Heart left ventricle (tissue), 16 donors: ENCODE measurements around the gene MYO1E. TPM values are rescaled to one million over a fixed set of nuclear protein-coding genes. Genes with fewer than 3 reads are reported as not detected.

Experiments used
- ATAC-seq, 4 donors: fragments of 200-7000 bp; cut with Tn5 transposase; one replicate each; pipeline ENCODE4 v1.9.1; 2020 to 2022; ENCODE audit warnings: moderate library complexity in 4 of 4, mild to moderate bottlenecking in 3 of 4, moderate number of reproducible peaks in 1 of 4
- DNase-seq, 5 donors: peaks; one replicate each; pipeline ENCODE4 v3.0.0-alpha.2; 2020
- H3K27ac ChIP-seq, 12 donors: fragments of 200-600 bp; sonication (generic) in 4 of 12; one replicate each; pipeline versions ENCODE4 v1.5.0 to v1.8.0; 2016 to 2022; ENCODE audit warnings: mild to moderate bottlenecking in 2 of 12
- H3K27me3 ChIP-seq, 9 donors: fragments of 200-600 bp; sonication (generic) in 2 of 9; one replicate each; pipeline versions ENCODE4 v1.5.1 to v1.8.0; 2016 to 2022; ENCODE audit warnings: mild to moderate bottlenecking in 3 of 9
- H3K36me3 ChIP-seq, 9 donors: fragments of 200-600 bp; sonication (generic) in 2 of 9; one replicate each; pipeline versions ENCODE4 v1.5.0 to v1.8.0; 2018 to 2022; ENCODE audit warnings: mild to moderate bottlenecking in 2 of 9
- H3K4me1 ChIP-seq, 12 donors: fragments of 200-600 bp; sonication (generic) in 4 of 12; one replicate each; pipeline versions ENCODE4 v1.5.0 to v1.8.0; 2016 to 2022; ENCODE audit warnings: mild to moderate bottlenecking in 3 of 12
- H3K4me3 ChIP-seq, 12 donors: fragments of 200-600 bp; sonication (generic) in 4 of 12; one replicate each; pipeline versions ENCODE4 v1.5.0 to v1.8.0; 2017 to 2022; ENCODE audit warnings: mild to moderate bottlenecking in 9 of 12, moderate library complexity in 4 of 12
- H3K9me3 ChIP-seq, 12 donors: fragments of 200-600 bp; sonication (generic) in 4 of 12; one replicate each; pipeline versions ENCODE4 v1.5.0 to v1.8.0; 2016 to 2022; ENCODE audit warnings: mild to moderate bottlenecking in 1 of 12
- POLR2A ChIP-seq, 2 donors: fragments of 450-650 bp; IDR thresholded peaks; one replicate each; pipeline ENCODE4 v1.6.1; 2017; ENCODE audit warnings: antibody characterized with exemption in 2 of 2, mild to moderate bottlenecking in 2 of 2, moderate library complexity in 2 of 2
- WGBS, 4 donors: extraction: QIAGEN DNeasy Blood & Tissue Kit in 2 of 4; methylation state at CpG; one replicate each; pipeline versions ENCODE4 v1.1.5 to v1.1.7; 2013 to 2018; 5-methylcytosine and 5-hydroxymethylcytosine counted together
- intact Hi-C, 10 donors: fragments of 100-400 bp; cut with DNase I; formaldehyde crosslinking; loops; one replicate each; pipeline versions ENCODE4 v1.11.1 to v1.14.2; 2022
- polyA plus RNA-seq, 2 donors: library from polyadenylated mRNA; stranded (reverse); fragments of 200-250 nt; gene quantifications; one replicate each; pipeline ENCODE4 v1.2.3, GENCODE V29; 2013
- total RNA-seq, 9 donors: library from RNA; depleted of rRNA in 2 of 9; stranded (reverse); fragments of >200 nt in 2 of 9; fragmentation: NEBNext Ultra II Directional in 3 of 9; extraction: Animal tissue kit (Norgen Biotek cat#: 25700) in 3 of 9; gene quantifications; one replicate each; pipeline versions ENCODE4 v1.1.0 to v1.2.4, GENCODE V29; 2016 to 2023
- TF ChIP-seq, protein P1 (sequence below), 12 donors: fragments of 200-600 bp; sonication (generic) in 4 of 12; IDR thresholded peaks; one replicate each; pipeline versions ENCODE4 v1.5.0 to v1.8.0; 2018 to 2022; ENCODE audit warnings: antibody characterized with exemption in 12 of 12, mild to moderate bottlenecking in 5 of 12
- donor health status: ischemic (EF 13 %, LVEDD 7.1; RV severe dilation, severe dysfunction).
- donor health status: healthy with polysubstance abuse.
- donor health status: DM: no; HTN: yes; CAD: no.
- donor health status: DM: no; HTN: no; CAD: no.
- donor health status: ischemic (EF 25% LVEDD 6.9; RV normal size, moderate dysfunction).
- donor health status: ischemic (EF 25% LVEDD 5.7; RV mildly dilated, moderate dysfunction).
- donor health status: healthy.
- donor health status: DM: yes; HTN: yes; CAD: no.
- donor health status: ischemic (EF 35%, LVEDD 5.7; RV mildly dilated, moderate dysfunction).
- donor health status: nonischemic (EF 11% LVEDD 7.7; RV severe dilation, severe dysfunction).
- donor health status: DM: yes; HTN: yes; CAD: no.
- donor health status: PGD.
- donor health status: ischemic (EF 29% LVEDD 5.4; RV normal size, mild dysfunction).
- donor health status: nonischemic (EF 23%, LVEDD 6.1; RV moderate dilation, normal function).

Gene MYO1E
- total and polyA plus RNA-seq, 11 donors, result 8.5 to 98.6 (median 25.2) TPM

DNA sequence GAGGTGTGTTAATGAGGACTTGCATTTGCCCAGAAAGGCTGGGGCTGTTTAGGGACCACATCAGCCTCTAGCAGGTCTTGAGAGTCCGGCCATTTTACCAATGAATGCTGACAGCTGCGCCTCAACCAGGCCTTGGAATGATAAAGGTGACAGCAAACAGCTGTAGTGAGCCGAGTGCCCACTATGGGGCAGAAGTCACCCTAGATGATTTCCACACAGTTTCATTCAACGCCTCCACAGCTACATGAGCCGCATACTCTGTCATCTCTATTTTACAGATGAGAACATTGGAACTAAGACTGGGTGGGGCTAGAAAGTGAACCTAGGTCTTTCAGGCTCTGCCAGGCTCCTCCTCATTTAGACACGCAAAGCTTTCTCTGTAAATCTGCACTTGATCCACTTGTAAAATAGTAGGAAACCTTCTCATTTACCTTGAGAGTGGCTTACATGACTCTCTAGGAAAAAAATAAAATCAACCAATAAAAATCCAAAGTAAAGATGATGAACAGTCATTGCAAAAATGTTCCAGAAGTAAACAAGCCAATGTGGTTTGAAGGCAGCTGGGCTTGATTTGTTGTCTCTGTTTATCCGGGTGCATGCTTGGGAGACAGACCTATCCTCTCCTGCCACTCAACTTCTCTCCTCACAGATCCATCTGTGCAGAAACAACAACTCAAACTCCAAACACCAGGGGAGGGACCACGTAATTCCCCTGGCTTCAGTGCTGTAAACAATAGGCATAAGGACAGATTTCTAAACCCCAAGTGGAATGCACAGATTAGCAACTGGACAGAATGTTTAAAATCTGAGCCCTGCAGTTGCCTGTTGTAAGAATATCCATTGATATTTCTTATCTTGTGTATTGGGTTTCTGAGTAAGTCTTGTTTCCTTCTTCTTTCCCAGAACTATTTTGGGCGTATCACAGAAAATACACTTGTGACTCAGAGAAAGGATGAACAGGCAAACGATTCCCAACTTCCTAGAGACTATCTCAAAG lies 197.5 kb downstream of the MYO1E start:
- intact Hi-C loops, result loop anchor here in 8 of 10 donors (1.0 to 10.0 kb wide), 6 partner anchors 197 to 320 kb away; partner anchors contain the start of gene MYO1E (in 1 of the 8)
- Histone ChIP-seq H3K4me1 (peaks cover 0 to 57% (median 8%) of the 10 kb centered on the region in 12 donors), H3K27me3 (no peaks in the 10 kb centered on the region), H3K27ac (peak overlapping the region in 4 of 12 donors; percentile 27 to 89 (median 42)), H3K9me3 (no peaks in the 10 kb centered on the region), H3K36me3 (peaks cover 0 to 59% (median 42%) of the 10 kb centered on the region in 9 donors), H3K4me3 (no peak overlapping the region)
- WGBS, 4 donors, result 49 to 51% (median 50%) methylated on average over 10 of the region's 10 CpGs
- ATAC-seq (peak; percentile 78 to 89 (median 85)), DNase-seq (peak in 3 of 5 donors; percentile 30 to 61 (median 33))
- no peak for TF ChIP-seq POLR2A (IDR thresholded peaks at IDR 0.05)
- TF ChIP-seq, protein P1, sequence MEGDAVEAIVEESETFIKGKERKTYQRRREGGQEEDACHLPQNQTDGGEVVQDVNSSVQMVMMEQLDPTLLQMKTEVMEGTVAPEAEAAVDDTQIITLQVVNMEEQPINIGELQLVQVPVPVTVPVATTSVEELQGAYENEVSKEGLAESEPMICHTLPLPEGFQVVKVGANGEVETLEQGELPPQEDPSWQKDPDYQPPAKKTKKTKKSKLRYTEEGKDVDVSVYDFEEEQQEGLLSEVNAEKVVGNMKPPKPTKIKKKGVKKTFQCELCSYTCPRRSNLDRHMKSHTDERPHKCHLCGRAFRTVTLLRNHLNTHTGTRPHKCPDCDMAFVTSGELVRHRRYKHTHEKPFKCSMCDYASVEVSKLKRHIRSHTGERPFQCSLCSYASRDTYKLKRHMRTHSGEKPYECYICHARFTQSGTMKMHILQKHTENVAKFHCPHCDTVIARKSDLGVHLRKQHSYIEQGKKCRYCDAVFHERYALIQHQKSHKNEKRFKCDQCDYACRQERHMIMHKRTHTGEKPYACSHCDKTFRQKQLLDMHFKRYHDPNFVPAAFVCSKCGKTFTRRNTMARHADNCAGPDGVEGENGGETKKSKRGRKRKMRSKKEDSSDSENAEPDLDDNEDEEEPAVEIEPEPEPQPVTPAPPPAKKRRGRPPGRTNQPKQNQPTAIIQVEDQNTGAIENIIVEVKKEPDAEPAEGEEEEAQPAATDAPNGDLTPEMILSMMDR (IDR thresholded peaks at IDR 0.05), result peak; percentile 40 to 68 (median 55)

DNA sequence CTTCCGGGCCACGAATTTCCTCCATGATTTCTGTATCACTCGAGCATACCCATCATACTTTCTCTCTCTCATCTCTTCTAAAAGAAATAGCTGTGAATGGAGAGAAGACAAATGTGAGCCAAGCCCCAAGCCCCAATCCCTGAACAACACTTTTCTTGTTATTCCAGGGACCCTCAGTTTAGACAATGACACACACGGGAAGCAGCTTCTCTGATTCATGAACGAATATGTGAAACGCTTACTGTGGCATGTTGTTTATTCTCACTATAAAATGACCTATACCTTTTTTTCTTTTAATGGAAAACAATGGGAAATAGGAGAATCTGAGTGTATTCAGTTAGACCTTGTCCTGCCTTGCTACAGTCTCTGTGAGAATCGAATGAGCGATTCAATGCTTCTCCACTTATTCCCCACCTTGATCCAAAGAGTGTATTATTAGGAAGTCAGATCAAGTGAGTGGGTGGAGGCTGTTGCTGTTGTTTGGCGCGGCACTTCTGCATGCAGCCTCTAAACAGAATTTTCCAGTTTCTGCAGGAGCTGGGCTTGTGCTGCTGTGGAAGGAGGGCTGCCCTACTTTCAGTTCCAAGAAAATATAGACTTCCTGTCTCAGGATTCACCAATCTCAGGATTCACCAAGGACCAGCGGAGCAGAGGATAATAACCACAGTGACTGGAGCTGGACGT lies 198.4 kb downstream of the MYO1E start:
- H3K9me3 ChIP-seq, result no peaks in the 10 kb centered on the region
- TF ChIP-seq, protein P1 (IDR thresholded peaks at IDR 0.05), result no peak
- TF ChIP-seq POLR2A (IDR thresholded peaks at IDR 0.05), result no peak
- H3K4me1 ChIP-seq, result peaks cover 0 to 62% (median 8%) of the 10 kb centered on the region in 12 donors
- H3K4me3 ChIP-seq, result no peak overlapping the region
- 81 to 92% (median 87%) methylated on average over 12 of the region's 12 CpGs for WGBS, 4 donors
- peak overlapping the region in 3 of 12 donors; percentile 27 to 89 (median 41) for H3K27ac ChIP-seq
- intact Hi-C loops, result loop anchor here in 7 of 10 donors (2.0 to 10.0 kb wide), 4 partner anchors 241 to 321 kb away; no protein-coding TSS in a partner anchor
- H3K27me3 ChIP-seq, result no peaks in the 10 kb centered on the region
- H3K36me3 ChIP-seq, result peaks cover 0 to 56% (median 42%) of the 10 kb centered on the region in 9 donors
- peak in 3 of 4 donors; percentile 14 to 28 (median 19) for ATAC-seq
- no peak for DNase-seq

DNA sequence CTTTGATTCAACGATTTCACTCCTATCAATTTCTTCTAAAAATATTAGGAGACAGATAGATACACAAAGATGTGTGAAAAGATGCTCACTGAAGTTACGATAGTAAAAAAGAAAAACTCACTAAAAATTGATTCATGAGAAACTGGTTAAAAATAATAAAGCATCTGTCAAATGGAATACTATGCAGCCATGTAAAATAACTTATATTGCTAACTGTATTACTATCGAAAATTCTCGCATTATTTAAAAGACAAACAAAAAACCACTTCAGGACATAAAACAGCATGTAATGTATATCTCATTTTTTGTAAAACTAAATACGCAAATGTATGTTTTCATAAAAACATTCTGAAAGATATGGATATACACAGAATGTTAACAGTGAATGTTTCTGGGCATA lies 199.5 kb downstream of the MYO1E start:
- no peak overlapping the region for H3K4me3 ChIP-seq
- intact Hi-C loops, result loop anchor here in 4 of 10 donors (5.0 to 10.0 kb wide), 3 partner anchors 242 to 322 kb away; no protein-coding TSS in a partner anchor
- ATAC-seq (no peak), DNase-seq (no peak)
- H3K36me3 ChIP-seq, result peaks cover 0 to 47% (median 35%) of the 10 kb centered on the region in 9 donors
- peaks cover 0 to 63% (median 8%) of the 10 kb centered on the region in 12 donors for H3K4me1 ChIP-seq
- H3K27ac ChIP-seq, result no peak overlapping the region
- TF ChIP-seq, protein P1 (IDR thresholded peaks at IDR 0.05), result no peak
- no peak for TF ChIP-seq POLR2A (IDR thresholded peaks at IDR 0.05)
- no peaks in the 10 kb centered on the region for H3K9me3 ChIP-seq
- 97 to 98% (median 97%) methylated on average over 5 of the region's 5 CpGs for WGBS, 4 donors
- H3K27me3 ChIP-seq, result no peaks in the 10 kb centered on the region
